ENCODE data around the gene SMIM35.

Gene SMIM35

GRCh38 chr11:118108513-118108912 lies 21.8 kb upstream of the SMIM35 start:
- no peak for DNase-seq

- DNase-seq: no peak
Observed at GRCh38 chr11:118106789-118107335, 20.1 kb upstream of the SMIM35 start.

- no peak for DNase-seq
Observed at GRCh38 chr11:118105657-118106305, 19.0 kb upstream of the SMIM35 start.

- no peak for DNase-seq
Observed at GRCh38 chr11:118104491-118104890, 17.7 kb upstream of the SMIM35 start.

GRCh38 chr11:118102721-118103261 lies 16.0 kb upstream of the SMIM35 start:
- DNase-seq: no peak

- DNase-seq: no peak
Observed at GRCh38 chr11:118100691-118101232, 14.0 kb upstream of the SMIM35 start.

- no peak for DNase-seq
Observed at GRCh38 chr11:118099838-118100556, 13.2 kb upstream of the SMIM35 start.

GRCh38 chr11:118098996-118099837 lies 12.5 kb upstream of the SMIM35 start:
- no peak for DNase-seq

- DNase-seq: no peak
Observed at GRCh38 chr11:118095967-118096367, 9.2 kb upstream of the SMIM35 start.

- DNase-seq: no peak
Observed at GRCh38 chr11:118095493-118095892, 8.7 kb upstream of the SMIM35 start.

GRCh38 chr11:118092907-118093571 lies 6.3 kb upstream of the SMIM35 start:
- no peak for DNase-seq

- DNase-seq: no peak
Observed at GRCh38 chr11:118091690-118092089, 4.9 kb upstream of the SMIM35 start.

GRCh38 chr11:118090545-118091162 lies 3.9 kb upstream of the SMIM35 start:
- no peak for DNase-seq

GRCh38 chr11:118088531-118088930 lies 1.8 kb upstream of the SMIM35 start:
- DNase-seq: peak in 1 of 14 donors; percentile 16

- no peak for DNase-seq
Observed at GRCh38 chr11:118087931-118088330, 1.2 kb upstream of the SMIM35 start.

GRCh38 chr11:118084656-118085055 lies 2.1 kb downstream of the SMIM35 start:
- no peak for DNase-seq

GRCh38 chr11:118084247-118084646 lies 2.5 kb downstream of the SMIM35 start:
- no peak for DNase-seq

- DNase-seq: no peak
Observed at GRCh38 chr11:118082880-118083552, 3.7 kb downstream of the SMIM35 start.

GRCh38 chr11:118081241-118081958 lies 5.4 kb downstream of the SMIM35 start:
- no peak for DNase-seq

- no peak for DNase-seq
Observed at GRCh38 chr11:118080296-118080695, 6.5 kb downstream of the SMIM35 start.

Data from C1 segment of cervical spinal cord (tissue), 14 donors.